HK-2 (cell line): ENCODE results near the gene TSKS.

Source experiments
- DNase-seq: peaks from one replicate; pipeline ENCODE4 v3.0.0-alpha.2; 2018; ENCODE audit not compliant: unreplicated experiment

The TSKS gene, protein sequence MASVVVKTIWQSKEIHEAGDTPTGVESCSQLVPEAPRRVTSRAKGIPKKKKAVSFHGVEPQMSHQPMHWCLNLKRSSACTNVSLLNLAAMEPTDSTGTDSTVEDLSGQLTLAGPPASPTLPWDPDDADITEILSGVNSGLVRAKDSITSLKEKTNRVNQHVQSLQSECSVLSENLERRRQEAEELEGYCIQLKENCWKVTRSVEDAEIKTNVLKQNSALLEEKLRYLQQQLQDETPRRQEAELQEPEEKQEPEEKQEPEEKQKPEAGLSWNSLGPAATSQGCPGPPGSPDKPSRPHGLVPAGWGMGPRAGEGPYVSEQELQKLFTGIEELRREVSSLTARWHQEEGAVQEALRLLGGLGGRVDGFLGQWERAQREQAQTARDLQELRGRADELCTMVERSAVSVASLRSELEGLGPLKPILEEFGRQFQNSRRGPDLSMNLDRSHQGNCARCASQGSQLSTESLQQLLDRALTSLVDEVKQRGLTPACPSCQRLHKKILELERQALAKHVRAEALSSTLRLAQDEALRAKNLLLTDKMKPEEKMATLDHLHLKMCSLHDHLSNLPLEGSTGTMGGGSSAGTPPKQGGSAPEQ

DNA sequence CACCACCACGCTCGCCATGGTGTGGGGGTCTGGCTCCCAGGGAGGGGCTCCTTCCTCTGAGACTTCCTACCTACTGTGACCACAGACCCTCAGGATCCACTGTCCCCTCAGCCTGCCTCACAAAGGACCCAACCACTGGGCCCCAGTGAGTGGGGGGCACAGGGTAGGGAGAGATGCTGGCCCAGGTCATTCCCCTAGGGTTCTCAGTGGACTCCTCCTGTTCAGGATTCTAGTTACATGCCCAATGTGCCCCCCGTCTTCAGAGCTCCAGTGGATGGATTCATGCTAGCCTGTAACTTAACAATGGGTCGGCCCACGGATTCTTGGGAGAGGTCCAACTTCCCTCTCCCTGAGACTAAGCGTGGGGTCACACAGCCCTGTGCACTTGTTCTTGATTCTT, at the start of gene TSKS:
TSKS (minus strand) TSS at position 77 of the 400 bp plus-strand sequence; CDS start at position 18, 59 bp downstream.
- no peak for DNase-seq

DNA sequence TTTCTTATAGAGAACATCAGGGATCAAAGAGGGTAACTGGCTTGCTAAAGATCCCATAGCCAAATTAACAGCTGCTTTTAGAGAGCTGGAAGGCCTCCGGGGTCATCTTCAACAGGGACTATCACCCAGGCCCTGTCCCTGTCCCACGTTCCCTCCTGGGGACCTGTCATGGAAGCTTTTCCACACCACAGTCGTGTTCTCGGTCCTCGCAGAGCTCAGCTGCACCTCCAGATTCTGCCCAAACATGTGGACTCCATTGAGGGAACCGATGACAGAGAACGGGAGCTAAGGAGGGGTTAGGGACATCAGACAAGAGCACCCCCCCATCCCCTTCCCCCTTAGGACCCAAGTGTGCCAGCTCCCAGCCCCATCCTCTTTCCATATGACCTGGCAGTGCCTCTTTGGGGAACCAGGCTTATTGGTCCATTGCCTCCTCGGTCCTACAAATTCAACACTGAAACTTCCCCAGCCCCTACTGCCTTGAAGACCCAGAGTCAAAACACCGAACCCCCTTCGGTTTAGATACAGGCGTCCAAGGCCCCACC, 49.4 kb upstream of the TSKS start:
- DNase-seq = no peak

DNA sequence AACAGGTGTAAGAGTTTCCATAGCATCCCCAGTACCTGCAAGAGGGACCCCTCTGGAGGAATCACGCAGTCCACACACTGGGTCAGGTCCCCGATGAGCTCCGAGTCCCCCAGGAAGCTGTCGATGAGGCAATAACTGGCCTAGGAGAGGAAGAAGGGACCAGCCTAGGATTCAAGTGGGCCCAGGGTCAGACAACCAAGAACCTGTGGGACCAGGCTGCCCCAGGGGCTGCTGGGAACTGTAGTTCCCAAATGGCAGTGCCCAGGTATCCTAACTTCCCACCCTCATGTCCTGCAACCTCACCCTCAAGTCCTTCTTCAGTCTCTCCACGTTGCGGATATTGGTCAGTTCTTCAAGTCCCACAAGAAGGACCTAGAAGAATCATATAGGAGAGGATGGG, 48.2 kb upstream of the TSKS start:
- no peak for DNase-seq

DNA sequence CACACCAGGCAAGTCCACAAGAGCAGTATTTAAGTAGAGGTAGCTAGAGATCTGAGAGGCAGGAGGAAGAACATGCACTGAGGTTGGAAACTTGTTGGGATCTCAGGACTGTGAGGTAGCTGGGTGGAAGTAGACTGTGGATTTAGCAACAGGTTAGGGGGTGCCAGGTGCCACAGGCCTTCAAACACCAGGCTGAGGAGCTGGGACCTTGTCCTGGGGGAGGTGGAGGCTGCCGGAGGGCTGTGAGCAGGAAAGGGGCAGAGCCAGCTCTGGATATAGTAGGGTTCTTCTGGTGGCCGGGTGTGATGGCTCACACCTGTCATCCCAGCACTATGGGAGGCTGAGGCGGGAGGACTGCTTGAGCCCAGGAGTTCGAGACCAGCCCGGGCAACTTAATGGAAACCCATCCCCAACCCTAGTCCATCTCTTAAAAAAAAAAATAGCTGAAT, 46.9 kb upstream of the TSKS start:
- DNase-seq = no peak

DNA sequence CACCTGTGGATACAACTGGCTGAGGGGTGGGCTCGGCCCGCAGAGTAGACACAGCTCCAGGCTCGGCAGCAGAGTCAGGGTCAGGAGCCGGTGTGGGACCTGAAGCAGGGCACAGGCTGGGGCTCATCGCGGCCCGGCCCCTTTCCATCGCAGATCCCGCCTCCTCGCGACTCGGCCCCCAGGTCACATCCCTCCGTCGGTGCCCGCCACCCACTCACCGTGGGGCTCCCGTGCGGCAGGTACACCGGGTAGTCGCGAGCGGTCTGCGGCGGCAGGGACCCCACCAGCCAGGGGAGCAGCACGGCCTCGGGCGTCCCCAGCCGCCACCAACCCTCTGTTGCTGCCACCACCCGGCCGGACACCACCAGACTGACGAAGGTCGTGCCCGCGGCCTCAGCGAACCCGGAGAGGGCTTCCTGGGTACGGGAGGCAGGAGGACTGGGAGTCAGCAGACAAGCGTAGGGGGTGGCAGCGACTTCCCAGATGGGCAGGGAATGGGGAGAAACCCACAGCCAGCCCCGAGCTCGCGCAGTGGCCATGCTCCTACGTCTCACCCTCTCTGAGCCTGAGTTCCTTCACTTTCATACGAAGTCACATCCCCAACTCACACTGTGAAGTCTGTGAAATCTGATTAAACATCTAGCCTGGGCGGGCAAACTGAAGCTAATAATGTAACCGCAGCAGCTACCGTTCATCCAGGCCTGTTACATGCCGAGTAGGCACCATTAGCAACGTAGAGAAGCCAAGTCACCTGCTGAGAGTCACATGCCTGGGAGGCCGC, 46.2 kb upstream of the TSKS start:
- no peak for DNase-seq

DNA sequence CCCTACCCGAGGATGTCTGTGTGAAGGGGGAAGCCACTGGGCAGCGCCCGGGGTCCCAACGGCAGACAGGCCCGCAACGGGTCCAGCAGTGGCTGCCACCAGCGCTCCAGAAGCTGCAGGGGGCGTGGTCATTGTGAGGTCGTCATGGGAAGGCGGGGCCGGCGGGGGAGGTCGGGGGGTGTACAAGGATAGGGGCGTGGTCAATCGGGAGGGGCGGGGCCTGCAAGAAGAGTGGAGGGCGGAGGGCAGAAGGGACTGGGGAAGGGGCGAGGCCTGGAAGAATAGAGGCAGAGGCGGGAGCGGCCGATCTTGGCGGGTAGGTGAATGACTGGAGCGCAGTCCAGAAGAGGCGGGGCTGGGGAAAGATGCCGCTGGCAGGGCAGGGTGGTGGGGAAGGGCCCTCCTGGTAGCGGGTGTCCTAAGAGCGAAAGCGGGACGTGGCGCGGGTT, 45.6 kb upstream of the TSKS start:
- no peak for DNase-seq

DNA sequence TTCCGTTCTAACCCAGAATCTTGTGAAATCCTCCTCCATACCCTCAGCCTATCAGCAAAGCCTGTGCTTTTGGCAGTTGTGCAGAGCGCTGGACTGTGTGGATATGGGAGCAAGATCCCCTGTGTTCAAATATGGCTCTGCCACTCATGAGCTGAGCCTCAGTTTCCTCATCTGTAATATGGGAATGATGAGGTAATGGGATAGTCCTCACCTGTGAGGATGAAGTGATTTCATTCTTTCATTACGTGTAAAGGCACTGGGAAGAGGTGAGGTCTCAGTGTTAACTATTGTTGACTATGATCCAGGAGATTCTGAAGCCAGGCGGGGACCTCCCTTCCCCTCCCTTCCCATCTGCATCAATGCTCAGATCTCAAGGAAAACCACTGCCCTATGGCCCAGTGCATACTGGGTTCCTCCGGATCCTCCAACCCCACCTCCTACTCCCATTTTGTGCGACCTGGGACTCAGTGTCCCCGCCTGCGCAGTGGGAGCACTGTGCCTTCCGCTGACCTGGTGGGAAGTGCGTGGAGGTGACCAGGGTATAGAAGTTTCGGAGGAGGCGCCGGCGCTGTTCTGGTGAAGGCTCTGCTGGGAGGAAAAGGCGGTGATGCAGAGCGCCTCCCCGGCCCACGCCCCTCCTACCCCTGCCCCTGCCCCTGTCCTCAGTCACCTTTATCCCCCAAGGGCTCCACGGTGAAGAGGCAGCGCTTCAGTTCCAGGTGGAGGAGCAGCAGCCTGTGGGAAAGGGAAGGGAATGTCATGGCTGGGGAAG, 45.0 kb upstream of the TSKS start:
- no peak for DNase-seq

DNA sequence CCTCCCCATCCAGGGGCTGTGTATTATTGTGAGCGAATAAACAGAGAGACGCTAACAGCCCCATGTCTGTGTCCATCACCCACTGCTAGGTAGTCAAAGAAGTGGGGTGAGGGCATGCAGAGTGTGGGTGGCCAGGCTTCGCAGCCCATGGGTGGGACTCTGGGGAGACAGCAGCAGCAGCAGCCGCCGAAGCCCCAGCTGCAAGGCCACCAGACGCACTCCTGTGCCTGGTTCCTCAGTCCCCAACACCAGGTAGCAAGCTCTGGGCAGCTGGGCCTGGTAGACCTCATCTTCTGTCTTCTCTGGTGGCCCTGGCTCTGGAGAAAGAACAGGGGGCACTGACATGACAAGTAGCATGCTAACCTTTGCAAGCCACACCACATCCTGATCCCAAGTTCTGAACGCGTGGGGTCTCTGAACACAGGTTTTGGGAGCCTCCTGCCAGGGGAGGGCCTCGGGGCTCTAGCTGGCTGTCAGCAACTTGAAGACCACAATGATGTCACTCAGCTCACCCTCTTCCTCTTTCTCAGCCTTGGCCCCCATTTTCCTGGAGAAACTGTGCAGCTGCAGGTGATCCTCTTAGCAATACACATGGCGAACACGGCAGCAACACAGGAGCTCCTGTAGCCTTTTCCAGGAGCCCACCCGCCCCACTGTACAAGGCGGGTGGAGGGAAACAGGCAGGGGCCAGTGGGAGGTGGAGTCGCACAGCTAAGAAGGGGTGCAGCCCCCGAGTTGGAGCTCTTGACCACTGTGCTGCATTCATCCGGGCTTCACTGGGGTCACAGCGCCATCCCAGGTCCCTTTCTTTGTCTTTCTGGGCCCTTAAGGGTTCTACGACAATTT, 44.2 kb upstream of the TSKS start:
- DNase-seq = no peak

DNA sequence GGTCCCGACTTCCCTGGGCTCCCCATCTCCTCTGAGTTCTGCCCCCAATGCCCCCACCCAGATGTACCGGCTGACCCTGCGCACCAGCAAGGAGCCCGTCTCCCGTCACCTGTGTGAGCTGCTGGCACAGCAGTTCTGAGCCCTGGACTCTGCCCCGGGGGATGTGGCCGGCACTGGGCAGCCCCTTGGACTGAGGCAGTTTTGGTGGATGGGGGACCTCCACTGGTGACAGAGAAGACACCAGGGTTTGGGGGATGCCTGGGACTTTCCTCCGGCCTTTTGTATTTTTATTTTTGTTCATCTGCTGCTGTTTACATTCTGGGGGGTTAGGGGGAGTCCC, 43.5 kb upstream of the TSKS start:
- no peak for DNase-seq

DNA sequence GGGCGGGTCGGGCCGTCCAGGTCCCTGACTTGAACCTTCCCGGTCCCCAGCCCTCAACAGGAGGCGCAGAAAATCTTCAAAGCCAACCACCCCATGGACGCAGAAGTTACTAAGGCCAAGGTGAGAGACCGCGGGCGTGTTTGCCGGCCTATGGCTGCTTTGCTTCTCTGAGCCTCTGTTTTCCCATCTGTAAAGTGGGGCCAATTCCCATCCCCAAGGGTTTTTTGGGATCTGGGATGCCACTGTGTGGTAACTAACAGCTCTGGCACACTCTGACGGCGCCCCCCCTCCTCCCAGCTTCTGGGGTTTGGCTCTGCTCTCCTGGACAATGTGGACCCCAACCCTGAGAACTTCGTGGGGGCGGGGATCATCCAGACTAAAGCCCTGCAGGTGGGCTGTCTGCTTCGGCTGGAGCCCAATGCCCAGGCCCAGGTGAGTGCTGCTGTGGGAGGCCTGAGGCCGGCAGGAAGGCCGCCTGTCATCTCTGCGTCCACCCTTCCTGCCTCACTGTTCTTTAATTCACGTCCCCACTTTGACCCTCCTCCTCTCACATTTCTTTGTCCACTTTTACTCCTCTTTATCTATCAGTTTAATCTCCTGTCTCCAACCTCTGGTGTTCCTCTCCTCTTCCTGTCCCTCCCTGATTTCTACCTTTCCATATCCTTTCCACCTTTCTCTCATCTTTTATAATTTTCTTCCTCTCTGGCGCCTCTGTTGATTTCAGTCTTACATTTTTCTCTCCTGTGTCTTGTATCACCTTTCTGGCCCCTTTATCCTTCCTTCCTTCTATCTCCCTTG, 42.9 kb upstream of the TSKS start:
- DNase-seq = no peak

DNA sequence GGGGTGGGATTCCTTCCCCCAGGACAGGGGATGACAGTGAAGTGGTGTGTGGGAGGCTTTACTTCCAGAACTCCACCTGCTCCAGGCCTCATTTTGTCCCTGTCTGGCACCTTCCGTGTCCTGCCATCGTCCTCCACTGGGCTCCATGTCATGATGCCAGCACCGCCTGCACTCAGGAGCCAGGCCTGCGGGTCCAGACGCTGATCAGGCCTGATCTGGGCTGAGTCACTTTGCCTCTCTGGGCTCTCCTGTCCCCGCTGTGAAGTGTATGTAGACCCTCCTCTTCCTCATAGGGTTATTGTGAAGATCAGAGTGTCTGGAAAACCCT, 40.4 kb upstream of the TSKS start:
- no peak for DNase-seq

DNA sequence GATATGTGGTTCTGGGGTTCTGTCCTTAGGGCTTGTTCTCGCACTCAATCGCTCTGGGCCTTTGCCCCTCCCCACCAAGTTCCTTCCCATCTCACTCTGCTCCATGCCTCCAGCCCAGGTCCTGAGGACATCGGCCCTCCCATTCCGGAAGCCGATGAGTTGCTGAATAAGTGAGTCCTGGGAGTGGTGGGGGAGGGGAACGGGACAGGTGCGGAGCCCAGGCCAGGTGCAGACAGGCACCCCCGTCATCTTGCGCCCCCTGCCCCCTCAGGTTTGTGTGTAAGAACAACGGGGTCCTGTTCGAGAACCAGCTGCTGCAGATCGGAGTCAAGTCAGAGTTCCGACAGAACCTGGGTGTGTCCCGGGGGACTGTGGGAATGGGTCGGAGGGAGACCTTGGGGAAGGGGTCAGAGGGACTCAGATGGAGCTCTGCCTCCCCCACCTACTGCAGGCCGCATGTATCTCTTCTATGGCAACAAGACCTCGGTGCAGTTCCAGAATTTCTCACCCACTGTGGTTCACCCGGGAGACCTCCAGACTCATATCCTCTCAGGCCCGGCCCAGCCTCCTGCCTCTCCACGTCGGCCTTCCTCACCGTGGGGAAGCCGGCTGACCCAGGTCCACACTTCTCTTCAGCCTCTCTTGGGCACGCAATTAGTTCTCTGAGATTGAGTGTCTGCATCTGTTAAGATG, 39.9 kb upstream of the TSKS start:
- DNase-seq = no peak

DNA sequence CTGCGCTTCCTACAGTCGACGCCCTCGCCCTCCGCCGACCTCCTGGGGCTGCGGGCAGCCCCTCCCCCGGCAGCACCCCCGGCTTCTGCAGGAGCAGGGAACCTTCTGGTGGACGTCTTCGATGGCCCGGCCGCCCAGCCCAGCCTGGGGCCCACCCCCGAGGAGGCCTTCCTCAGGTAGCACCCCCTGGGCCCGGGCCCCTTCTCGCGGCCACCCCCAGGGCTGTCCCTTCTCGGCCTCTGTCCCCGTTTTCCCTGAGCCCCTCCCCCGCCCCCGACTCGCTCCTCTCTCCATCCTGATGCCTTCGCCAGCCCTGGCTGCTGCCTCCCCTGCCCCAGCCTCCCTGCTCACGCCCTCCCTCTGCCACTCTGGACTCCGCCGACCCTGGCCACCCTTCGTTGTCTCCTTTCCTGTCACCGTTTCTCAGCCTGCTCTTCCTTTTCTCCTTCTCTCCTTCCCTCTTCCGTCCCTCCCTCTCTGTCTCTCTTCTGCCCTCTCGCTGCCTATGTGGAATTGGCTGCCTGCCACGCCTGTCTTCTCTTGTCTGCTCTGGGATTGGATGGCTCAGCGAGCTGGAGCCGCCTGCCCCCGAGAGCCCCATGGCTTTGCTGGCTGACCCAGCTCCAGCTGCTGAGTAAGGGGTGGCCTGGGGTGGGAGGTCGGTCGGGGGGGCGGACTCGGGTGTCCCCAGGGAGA, 39.0 kb upstream of the TSKS start:
- DNase-seq = peak; percentile 33

DNA sequence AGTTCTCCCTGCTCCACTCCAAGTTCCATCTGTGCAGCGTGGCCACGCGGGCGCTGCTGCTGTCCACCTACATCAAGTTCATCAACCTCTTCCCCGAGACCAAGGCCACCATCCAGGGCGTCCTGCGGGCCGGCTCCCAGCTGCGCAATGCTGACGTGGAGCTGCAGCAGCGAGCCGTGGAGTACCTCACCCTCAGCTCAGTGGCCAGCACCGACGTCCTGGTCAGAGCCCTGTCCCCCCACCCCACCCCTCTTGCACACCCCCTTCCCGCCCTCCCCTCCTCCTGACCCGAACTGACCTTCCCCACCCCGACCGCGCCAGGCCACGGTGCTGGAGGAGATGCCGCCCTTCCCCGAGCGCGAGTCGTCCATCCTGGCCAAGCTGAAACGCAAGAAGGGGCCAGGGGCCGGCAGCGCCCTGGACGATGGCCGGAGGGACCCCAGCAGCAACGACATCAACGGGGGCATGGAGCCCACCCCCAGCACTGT, 38.3 kb upstream of the TSKS start:
- no peak for DNase-seq

DNA sequence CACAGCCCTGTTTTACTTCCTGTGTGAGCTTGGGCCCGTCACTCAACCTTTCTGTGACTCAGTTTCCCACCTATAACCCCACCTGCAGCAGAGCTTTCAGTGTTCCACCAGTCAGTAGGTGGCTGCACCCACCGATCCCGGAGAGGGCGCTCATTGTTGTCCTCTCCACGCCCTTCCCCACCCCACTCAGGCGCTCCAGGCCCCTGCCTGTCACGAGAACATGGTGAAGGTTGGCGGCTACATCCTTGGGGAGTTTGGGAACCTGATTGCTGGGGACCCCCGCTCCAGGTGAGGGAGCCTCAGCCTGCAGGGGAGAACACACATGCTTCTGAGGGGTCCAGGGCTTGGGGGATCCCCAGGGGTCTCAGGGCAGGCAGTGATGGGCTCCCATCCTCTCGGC, 37.7 kb upstream of the TSKS start:
- DNase-seq = no peak

DNA sequence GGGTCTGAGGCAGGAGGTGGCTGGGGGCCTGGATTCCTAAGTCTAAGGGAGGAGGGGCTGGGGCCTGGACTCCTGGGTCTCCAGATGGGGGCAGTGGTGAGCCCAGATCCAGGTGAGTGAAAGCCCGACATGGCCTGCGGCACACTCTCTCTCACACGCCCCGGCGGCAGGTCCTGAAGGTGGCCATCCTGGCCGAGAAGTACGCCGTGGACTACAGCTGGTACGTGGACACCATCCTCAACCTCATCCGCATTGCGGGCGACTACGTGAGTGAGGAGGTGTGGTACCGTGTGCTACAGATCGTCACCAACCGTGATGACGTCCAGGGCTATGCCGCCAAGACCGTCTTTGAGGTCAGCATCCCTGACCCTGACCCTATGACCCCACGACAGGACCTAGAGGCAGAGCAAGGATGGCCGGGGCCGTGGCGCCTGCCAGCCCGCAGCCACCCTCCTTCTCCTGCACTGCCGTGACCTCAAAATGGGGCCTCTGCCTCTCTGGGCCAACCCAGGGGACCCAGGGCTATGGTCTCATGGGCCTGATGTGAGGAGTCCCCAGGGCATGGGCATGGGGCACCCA, 36.8 kb upstream of the TSKS start:
- no peak for DNase-seq

DNA sequence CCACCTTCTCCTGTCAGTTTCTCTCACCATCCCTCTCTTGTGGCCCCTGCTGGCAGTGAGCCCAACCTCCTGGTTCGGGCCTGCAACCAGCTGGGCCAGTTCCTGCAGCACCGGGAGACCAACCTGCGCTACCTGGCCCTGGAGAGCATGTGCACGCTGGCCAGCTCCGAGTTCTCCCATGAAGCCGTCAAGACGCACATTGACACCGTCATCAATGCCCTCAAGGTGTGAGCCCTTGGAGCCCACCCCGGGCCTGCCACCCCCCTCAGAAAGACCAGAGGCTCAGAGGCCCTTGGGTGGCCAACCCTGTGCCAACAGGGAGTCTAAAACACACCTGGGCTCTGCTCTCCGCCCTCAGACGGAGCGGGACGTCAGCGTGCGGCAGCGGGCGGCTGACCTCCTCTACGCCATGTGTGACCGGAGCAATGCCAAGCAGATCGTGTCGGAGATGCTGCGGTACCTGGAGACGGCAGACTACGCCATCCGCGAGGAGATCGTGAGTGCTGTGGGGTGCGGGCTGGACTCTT, 36.2 kb upstream of the TSKS start:
- no peak for DNase-seq

DNA sequence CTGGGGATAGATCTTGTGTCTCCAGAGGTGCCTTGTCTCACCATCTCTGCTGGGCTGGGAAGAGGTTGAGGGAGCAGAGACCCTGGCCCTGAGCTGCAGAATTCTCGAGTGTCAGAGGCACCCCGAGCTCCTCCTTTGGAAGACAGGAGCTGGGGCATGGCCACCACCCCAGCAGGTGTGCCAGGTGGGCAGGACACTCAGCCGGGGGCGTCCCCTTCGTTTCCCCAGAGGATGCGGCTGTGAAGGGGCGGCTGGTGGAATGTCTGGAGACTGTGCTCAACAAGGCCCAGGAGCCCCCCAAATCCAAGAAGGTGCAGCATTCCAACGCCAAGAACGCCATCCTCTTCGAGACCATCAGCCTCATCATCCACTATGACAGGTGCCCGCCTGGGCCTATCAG, 35.5 kb upstream of the TSKS start:
- no peak for DNase-seq
